Middle frontal gyrus (tissue), 1 donor: ENCODE data around the gene HNRNPA2B1.
"Not testable (repeated sequence)": the region's sequence is repeated elsewhere in the genome, so short reads cannot be mapped to it uniquely, and the experiment has no call there.

Experiments
- DNase-seq: peaks from one replicate; pipeline ENCODE4 v3.0.0-alpha.2; 2015; ENCODE audit warnings: low spot score; ENCODE audit errors: extremely low spot score

HNRNPA2B1 gene

GRCh38 chr7:26198133-26198780 lies 2.3 kb downstream of the HNRNPA2B1 start:
- DNase-seq, result no peak

- DNase-seq, result no peak
Observed at GRCh38 chr7:26197153-26198115, 3.1 kb downstream of the HNRNPA2B1 start.

- DNase-seq, result no peak
Observed at GRCh38 chr7:26195867-26196657, 4.5 kb downstream of the HNRNPA2B1 start.

- DNase-seq, result no peak
Observed at GRCh38 chr7:26195182-26195581, 5.4 kb downstream of the HNRNPA2B1 start.

- not testable (repeated sequence) for DNase-seq
Observed at GRCh38 chr7:26194764-26195163, 5.8 kb downstream of the HNRNPA2B1 start.

GRCh38 chr7:26193432-26194207 lies 6.9 kb downstream of the HNRNPA2B1 start:
- DNase-seq, result no peak

- no peak for DNase-seq
Observed at GRCh38 chr7:26192485-26193087, 8.0 kb downstream of the HNRNPA2B1 start.

- DNase-seq, result no peak
Observed at GRCh38 chr7:26191974-26192479, 8.5 kb downstream of the HNRNPA2B1 start.

GRCh38 chr7:26191233-26191973 lies 9.1 kb downstream of the HNRNPA2B1 start:
- no peak for DNase-seq

GRCh38 chr7:26190417-26190869 lies 10.1 kb downstream of the HNRNPA2B1 start:
- no peak for DNase-seq

GRCh38 chr7:26189697-26190096 lies 10.8 kb downstream of the HNRNPA2B1 start:
- DNase-seq, result no peak

GRCh38 chr7:26188957-26189541 lies 11.5 kb downstream of the HNRNPA2B1 start:
- no peak for DNase-seq

- DNase-seq, result no peak
Observed at GRCh38 chr7:26188206-26188956, 12.2 kb downstream of the HNRNPA2B1 start.

- no peak for DNase-seq
Observed at GRCh38 chr7:26187380-26188205, 13.0 kb downstream of the HNRNPA2B1 start.

GRCh38 chr7:26186364-26187311 lies 13.9 kb downstream of the HNRNPA2B1 start:
- DNase-seq, result no peak

- DNase-seq, result no peak
Observed at GRCh38 chr7:26185844-26186180, 14.7 kb downstream of the HNRNPA2B1 start.
